HG02678 (cell line): Measurements from ENCODE around the gene NXPH2.
"Not testable (repeated sequence)": the region's sequence is repeated elsewhere in the genome, so short reads cannot be mapped to it uniquely, and the experiment has no call there.

Experiments used
- ATAC-seq: cut with Tn5 transposase; IDR thresholded peaks from one replicate; pipeline ENCODE4 v1.9.1; 2021; ENCODE audit warnings: mild to moderate bottlenecking, moderate library complexity; ENCODE audit not compliant: unreplicated experiment

Gene NXPH2

DNA sequence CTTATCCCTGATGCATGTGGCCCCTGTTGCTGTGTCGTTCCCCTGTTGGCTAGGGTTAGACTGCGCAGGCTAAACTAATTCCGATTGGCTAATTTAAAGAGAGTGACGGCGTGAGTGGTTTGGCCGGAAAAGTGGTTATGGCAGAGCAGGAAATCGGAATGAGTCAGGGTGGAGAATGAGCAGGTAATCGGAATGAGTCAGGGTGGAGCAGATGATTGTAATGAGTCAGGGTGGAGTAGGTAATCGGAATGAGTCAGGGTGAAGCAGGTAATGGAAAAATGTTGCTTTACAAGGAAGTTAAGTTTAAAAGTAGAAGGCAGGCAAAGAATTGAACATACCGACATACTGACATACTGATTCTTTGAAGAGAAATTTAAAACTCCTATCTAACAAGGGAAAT, 135.4 kb downstream of the NXPH2 start:
- not testable (repeated sequence) for ATAC-seq

GRCh38 chr2:138640921-138641676, 139.1 kb downstream of the NXPH2 start:
- ATAC-seq: no peak

DNA sequence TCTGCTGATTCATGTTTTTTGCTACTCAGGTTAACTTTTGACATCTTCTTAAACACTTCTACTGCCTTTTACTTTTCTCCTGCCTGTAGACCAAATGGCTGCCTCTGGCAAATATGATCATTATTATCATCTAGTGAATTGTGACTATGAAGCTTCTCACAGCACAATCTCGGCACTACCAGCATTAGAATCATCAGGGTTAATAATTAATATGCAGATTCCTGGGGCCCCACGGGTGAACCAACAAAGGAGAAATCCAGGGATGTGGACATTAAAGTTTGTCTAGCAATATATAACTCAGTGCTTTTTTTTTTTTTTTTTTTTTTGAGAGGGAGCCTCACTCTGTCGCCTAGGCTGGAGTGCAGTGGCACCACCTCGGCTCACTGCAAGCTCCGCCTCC, 142.5 kb downstream of the NXPH2 start:
- ATAC-seq: no peak

DNA sequence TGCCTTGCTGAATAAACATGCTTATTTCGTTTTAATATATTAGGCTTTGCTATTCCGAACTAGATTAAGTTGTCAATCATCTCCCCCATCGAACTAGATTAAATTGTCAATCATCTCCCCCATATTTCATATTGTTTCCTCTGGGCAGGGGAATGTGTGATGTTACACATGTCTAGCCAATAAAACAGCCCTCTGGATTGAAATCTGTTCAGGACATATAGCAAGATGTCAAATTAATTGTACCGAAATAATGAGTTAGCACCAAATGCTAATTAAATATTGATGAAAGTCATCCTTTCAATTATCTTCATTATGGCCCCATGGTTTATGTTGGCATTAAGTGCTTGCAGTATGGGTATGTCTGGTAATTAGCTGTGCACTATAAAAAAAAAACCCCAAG, 143.1 kb downstream of the NXPH2 start:
- no peak for ATAC-seq

DNA sequence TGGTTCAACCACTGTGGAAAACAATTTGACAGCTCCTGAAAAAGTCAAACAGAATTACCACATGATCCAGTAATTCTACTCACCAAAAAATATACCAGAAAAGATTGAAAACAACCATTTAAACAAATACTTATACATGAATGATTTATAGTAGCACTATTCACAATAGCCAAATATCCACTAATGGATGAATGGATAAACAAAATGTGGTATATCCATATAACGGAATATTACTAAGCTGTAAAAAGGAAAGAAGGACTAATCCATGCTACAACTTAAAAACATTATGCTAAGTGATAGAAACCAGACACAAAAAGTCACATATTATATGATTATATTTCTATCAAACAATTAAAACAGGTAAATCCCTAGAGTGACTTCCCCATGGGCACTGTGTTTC, 147.1 kb downstream of the NXPH2 start:
- ATAC-seq: no peak

GRCh38 chr2:138632066-138632620, 148.0 kb downstream of the NXPH2 start:
- no peak for ATAC-seq

GRCh38 chr2:138630164-138630563, 150.0 kb downstream of the NXPH2 start:
- ATAC-seq: no peak

DNA sequence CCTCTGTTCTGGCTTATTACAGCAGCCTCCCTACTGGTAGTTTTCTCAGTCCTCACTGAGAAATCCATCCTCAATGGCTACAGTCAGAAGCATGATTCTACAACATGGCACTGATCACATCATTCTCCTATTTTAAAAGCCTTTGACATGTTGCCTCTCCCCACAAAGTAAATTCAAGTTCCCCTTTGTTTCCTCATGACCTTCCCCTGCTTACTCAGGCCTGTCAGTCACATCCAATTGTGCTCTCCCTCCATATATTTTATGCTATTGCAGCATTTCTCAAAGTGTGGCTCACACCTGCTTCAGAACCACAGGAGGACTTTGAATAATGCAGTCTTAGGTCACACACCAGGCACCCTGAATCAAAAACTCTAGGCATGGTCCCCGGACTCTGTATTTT, 154.0 kb downstream of the NXPH2 start:
- ATAC-seq: no peak

DNA sequence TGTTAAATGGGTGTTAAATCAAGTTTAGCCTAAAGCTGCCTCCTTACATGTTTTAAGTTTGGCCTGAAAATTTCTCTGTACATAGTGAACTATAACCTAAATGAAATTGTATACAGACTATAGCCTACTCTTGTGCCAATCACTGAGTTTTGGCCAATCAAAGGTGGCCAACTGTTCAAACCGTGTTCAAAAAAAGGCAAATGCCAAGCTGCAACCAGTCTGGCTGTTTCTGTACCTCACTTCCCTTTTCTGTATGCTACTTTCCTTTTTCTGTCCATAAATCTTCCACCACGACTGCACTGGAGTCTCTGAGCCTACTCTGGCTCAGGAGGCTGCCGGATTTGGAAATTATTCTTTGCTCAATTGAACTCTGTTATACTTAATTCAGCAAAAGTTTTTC, 157.6 kb downstream of the NXPH2 start:
- ATAC-seq: no peak

- ATAC-seq: no peak
Measured at GRCh38 chr2:138621139-138621538, 159.1 kb downstream of the NXPH2 start.

- ATAC-seq: no peak
Measured at GRCh38 chr2:138620431-138620830, 159.8 kb downstream of the NXPH2 start.
